Prostate gland (tissue), 2 donors: ENCODE results near the gene PTPRK.

ENCODE experiments used
- CTCF ChIP-seq, 4 experiments: fragments of 200-600 bp in 2 of 4; fragments of 450-650 bp in 2 of 4; sonication (generic) in 2 of 4; IDR thresholded peaks; 1 replicate in 3 of 4; 2 replicates in 1 of 4; pipeline ENCODE4 v1.5.1; 2016 to 2019; ENCODE audit warnings: antibody characterized with exemption in 4 of 4, mild to moderate bottlenecking in 2 of 4, moderate library complexity in 2 of 4
- POLR2AphosphoS5 ChIP-seq: sonication (generic); formaldehyde crosslinking; IDR thresholded peaks from one replicate; pipeline ENCODE4 v1.6.1; 2017; ENCODE audit warnings: antibody characterized with exemption

GRCh38 chr6:128361378-128361777 is 159.0 kb downstream of the PTPRK start:
- TF ChIP-seq POLR2AphosphoS5 = no peak
- TF ChIP-seq CTCF (IDR thresholded peaks at IDR 0.05) = no peak
